HepG2 (cell line): Measurements from ENCODE around the gene ASAP2. TPM values are rescaled to one million over a fixed set of nuclear protein-coding genes. Genes with fewer than 3 reads are reported as not detected.

Experiments
- ATAC-seq: fragments of 200-7000 bp; cut with Tn5 transposase; 3 replicates; pipeline ENCODE4 v1.9.1; 2020; ENCODE audit warnings: mild to moderate bottlenecking, moderate library complexity
- BruUV-seq: library from RNA; stranded (reverse); fragments of 400-500 nt; replicated peaks from 2 replicates; lab custom pipeline; 2021; lab: Mats Ljungman, UMichigan
- CTCF ChIA-PET: fragments of 300-600 bp; formaldehyde crosslinking; extraction: SDS; loops from one replicate; lab custom pipeline; 2021; ENCODE audit warnings: low total read pairs, inconsistent platforms, low intra/inter-chr PET ratio; lab: Yijun Ruan, JAX
- POLR2A ChIA-PET: fragments of 350-600 bp; sonication (Branson Sonifier 250); formaldehyde crosslinking; loops from one replicate; lab custom pipeline; 2020; ENCODE audit warnings: antibody characterized with exemption, inconsistent platforms; lab: Yijun Ruan, JAX
- DNase-seq: peaks from one replicate; pipeline ENCODE4 v3.0.0-alpha.2; 2015; ENCODE audit warnings: low spot score
- FAIRE-seq: peaks from 3 replicates; lab custom pipeline; 2011; peaks lifted over from hg19 to GRCh38; lab: Jason Lieb, UNC
- H2AFZ ChIP-seq: one replicate; pipeline ENCODE4 v1.6.1; 2011; ENCODE audit warnings: low read length, inconsistent platforms
- H3K27ac ChIP-seq: fragments of 300-600 bp; 3 replicates; pipeline ENCODE4 v1.8.0; 2011; ENCODE audit warnings: mixed run types, mild to moderate bottlenecking, mixed read lengths, low read length, inconsistent platforms; ENCODE audit not compliant: insufficient read depth; ENCODE audit errors: extremely low read length
- H3K27me3 ChIP-seq, 2 experiments: fragments of 200-600 bp in 1 of 2; 2 replicates in 1 of 2; 3 replicates in 1 of 2; pipeline versions ENCODE4 v1.6.0 to v1.8.0; 2011; ENCODE audit warnings: low read length in 2 of 2, mild to moderate bottlenecking in 2 of 2, moderate library complexity in 2 of 2, inconsistent platforms in 1 of 2; ENCODE audit not compliant: insufficient read depth in 2 of 2, control insufficient read depth in 1 of 2
- H3K36me3 ChIP-seq, 2 experiments: fragments of 200-600 bp in 1 of 2; replicated peaks in 1 of 2; 2 replicates in 1 of 2; 3 replicates in 1 of 2; pipeline versions ENCODE4 v1.5.1 to v1.8.0; 2011; ENCODE audit warnings: low read length in 2 of 2, inconsistent platforms in 1 of 2; ENCODE audit not compliant: insufficient read depth in 2 of 2, control insufficient read depth in 1 of 2
- H3K4me1 ChIP-seq: 2 replicates; pipeline ENCODE4 v1.5.1; 2012; ENCODE audit warnings: low read length, inconsistent platforms; ENCODE audit not compliant: insufficient read depth
- H3K4me2 ChIP-seq: 2 replicates; pipeline ENCODE4 v1.6.0; 2011; ENCODE audit warnings: low read depth, low read length, inconsistent platforms
- H3K4me3 ChIP-seq, 3 experiments: fragments of 200-600 bp in 1 of 3; sonication (generic), shearing (Covaris generic) in 1 of 3; replicated peaks in 1 of 3; 2 replicates each; pipeline ENCODE4 v1.5.1; 2011 to 2016; ENCODE audit warnings: low read length in 3 of 3, inconsistent platforms in 2 of 3, low read depth in 2 of 3, mild to moderate bottlenecking in 2 of 3, control low read depth in 1 of 3, mixed read lengths in 1 of 3; ENCODE audit not compliant: insufficient read depth in 1 of 3
- H3K79me2 ChIP-seq: one replicate; pipeline ENCODE4 v1.6.1; 2011; ENCODE audit warnings: low read length, inconsistent platforms; ENCODE audit not compliant: insufficient read depth
- H3K9ac ChIP-seq: 2 replicates; pipeline ENCODE4 v1.6.0; 2011; ENCODE audit warnings: mild to moderate bottlenecking, low read depth, low read length, inconsistent platforms; ENCODE audit not compliant: insufficient read depth
- H3K9me3 ChIP-seq: 2 replicates; pipeline ENCODE4 v1.5.1; 2012; ENCODE audit warnings: mild to moderate bottlenecking, low read length
- H4K20me1 ChIP-seq: 2 replicates; pipeline ENCODE4 v1.6.0; 2011; ENCODE audit warnings: inconsistent platforms, mild to moderate bottlenecking, low read length, moderate library complexity; ENCODE audit not compliant: insufficient read depth
- E2F2 ChIP-seq: sonication (generic); formaldehyde crosslinking; IDR thresholded peaks from 2 replicates; pipeline ENCODE4 v1.4.0; 2020; ENCODE audit warnings: missing genetic modification reagents, borderline replicate concordance
- MTA1 ChIP-seq: sonication (generic); formaldehyde crosslinking; IDR thresholded peaks from 2 replicates; pipeline ENCODE4 v1.4.0; 2020; ENCODE audit warnings: missing genetic modification reagents, mild to moderate bottlenecking, borderline replicate concordance
- REXO4 ChIP-seq: sonication (generic); formaldehyde crosslinking; IDR thresholded peaks from 2 replicates; pipeline ENCODE4 v1.8.0; 2022; ENCODE audit warnings: missing genetic modification reagents, mild to moderate bottlenecking, borderline replicate concordance
- UBTF ChIP-seq: sonication (generic); formaldehyde crosslinking; IDR thresholded peaks from 2 replicates; pipeline ENCODE4 v1.4.0; 2020; ENCODE audit warnings: mild to moderate bottlenecking, missing genetic modification reagents
- ZFP36 ChIP-seq: fragments of 150-350 bp; IDR thresholded peaks from 2 replicates; pipeline ENCODE4 v1.6.1; 2018; ENCODE audit warnings: borderline replicate concordance, low read length, low read depth; ENCODE audit not compliant: partially characterized antibody
- ZFP41 ChIP-seq: sonication (generic); formaldehyde crosslinking; IDR thresholded peaks from 2 replicates; pipeline ENCODE4 v1.4.0; 2020; ENCODE audit warnings: mild to moderate bottlenecking, missing genetic modification reagents, borderline replicate concordance
- ZNF264 ChIP-seq: sonication (generic); formaldehyde crosslinking; IDR thresholded peaks from 2 replicates; pipeline ENCODE4 v1.4.0; 2020; ENCODE audit warnings: missing genetic modification reagents
- ZNF3 ChIP-seq: IDR thresholded peaks from 2 replicates; pipeline ENCODE4 v1.7.0; 2017; ENCODE audit warnings: inconsistent platforms
- ZNF510 ChIP-seq: sonication (generic); formaldehyde crosslinking; IDR thresholded peaks from 2 replicates; pipeline ENCODE4 v1.4.0; 2020; ENCODE audit warnings: low read depth, mild to moderate bottlenecking, missing genetic modification reagents
- ZNF776 ChIP-seq: sonication (generic); formaldehyde crosslinking; IDR thresholded peaks from 2 replicates; pipeline ENCODE4 v1.4.0; 2020; ENCODE audit warnings: mild to moderate bottlenecking, missing genetic modification reagents
- ZNF800 ChIP-seq: sonication (generic); formaldehyde crosslinking; IDR thresholded peaks from 2 replicates; pipeline ENCODE4 v1.4.0; 2020; ENCODE audit warnings: missing genetic modification reagents
- ZSCAN12 ChIP-seq: sonication (generic); formaldehyde crosslinking; IDR thresholded peaks from 2 replicates; pipeline ENCODE4 v1.9.0; 2021; ENCODE audit warnings: mild to moderate bottlenecking, missing genetic modification reagents
- ZSCAN31 ChIP-seq: sonication (generic); formaldehyde crosslinking; IDR thresholded peaks from 2 replicates; pipeline ENCODE4 v1.5.0; 2020; ENCODE audit warnings: low read depth, mild to moderate bottlenecking, missing genetic modification reagents
- WGBS: methylation state at CpG from one replicate; pipeline ENCODE4 v1.1.6; 2017; ENCODE audit warnings: low lambda C conversion rate; 5-methylcytosine and 5-hydroxymethylcytosine counted together
- in situ Hi-C: cut with HindIII; loops from 2 replicates; pipeline ENCODE4 v1.10.0; 2017; ENCODE audit warnings: low pct_unique_long_range_greater_than_20kb; ENCODE audit not compliant: extremely low pct_ligation_motif_present
- intact Hi-C: fragments of 100-400 bp; cut with micrococcal nuclease; formaldehyde crosslinking; loops from one replicate; pipeline ENCODE4 v1.10.0; 2022; ENCODE audit not compliant: unreplicated experiment
- polyA plus RNA-seq, 8 experiments: library from polyadenylated mRNA; depleted of rRNA in 3 of 8; stranded (reverse) in 7 of 8; unstranded in 1 of 8; fragments of >200 nt; fragmentation: Illumina TruSeq in 4 of 8; extraction: Trizol in 4 of 8; gene quantifications; 2 replicates each; pipeline versions ENCODE4 v1.2.1 to v1.2.3, GENCODE V29; 2011 to 2016; ENCODE audit warnings: low read depth in 4 of 8, missing spikeins in 1 of 8, mixed read lengths in 1 of 8; ENCODE audit not compliant: insufficient read depth in 1 of 8
- total RNA-seq, 5 experiments: library from RNA; depleted of rRNA; stranded (reverse); fragments of >200 nt; fragmentation: Illumina TruSeq; extraction: Trizol; gene quantifications; 2 replicates each; pipeline ENCODE4 v1.2.3, GENCODE V29; 2016; ENCODE audit warnings: low read depth in 1 of 5
- TF ChIP-seq, protein P1 (sequence below): sonication (generic); formaldehyde crosslinking; IDR thresholded peaks from 2 replicates; pipeline ENCODE4 v1.8.0; 2022; ENCODE audit warnings: missing genetic modification reagents, mild to moderate bottlenecking, inconsistent platforms, borderline replicate concordance

The ASAP2 gene
- total and polyA plus RNA-seq, 2 of the 13 experiments (the other 11 are each of a cell fraction or from before 2014, with no cell fraction given): 7.3 to 22.3 TPM

DNA sequence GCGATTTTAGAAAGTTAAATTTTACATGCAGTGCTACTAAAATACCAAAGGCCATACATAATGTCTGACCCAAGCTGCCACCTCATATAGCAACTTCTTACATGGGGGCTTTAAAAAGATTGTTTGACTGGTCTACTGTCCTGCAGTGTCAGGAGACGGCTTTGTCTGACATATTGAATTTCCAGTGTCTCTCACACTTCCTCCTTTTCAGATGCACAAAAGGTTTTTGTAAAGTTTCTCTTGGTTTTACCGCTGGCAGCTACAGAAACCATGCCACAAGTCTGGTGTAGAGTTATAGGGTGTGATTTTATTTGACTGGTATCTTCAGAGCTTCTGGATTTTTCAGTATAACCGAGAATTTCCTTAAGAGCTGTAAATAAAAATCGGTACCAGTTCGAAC, 1.1 kb upstream of the ASAP2 start (continued):
- TF ChIP-seq E2F2 (CRISPR knock-in tag): no peak

DNA sequence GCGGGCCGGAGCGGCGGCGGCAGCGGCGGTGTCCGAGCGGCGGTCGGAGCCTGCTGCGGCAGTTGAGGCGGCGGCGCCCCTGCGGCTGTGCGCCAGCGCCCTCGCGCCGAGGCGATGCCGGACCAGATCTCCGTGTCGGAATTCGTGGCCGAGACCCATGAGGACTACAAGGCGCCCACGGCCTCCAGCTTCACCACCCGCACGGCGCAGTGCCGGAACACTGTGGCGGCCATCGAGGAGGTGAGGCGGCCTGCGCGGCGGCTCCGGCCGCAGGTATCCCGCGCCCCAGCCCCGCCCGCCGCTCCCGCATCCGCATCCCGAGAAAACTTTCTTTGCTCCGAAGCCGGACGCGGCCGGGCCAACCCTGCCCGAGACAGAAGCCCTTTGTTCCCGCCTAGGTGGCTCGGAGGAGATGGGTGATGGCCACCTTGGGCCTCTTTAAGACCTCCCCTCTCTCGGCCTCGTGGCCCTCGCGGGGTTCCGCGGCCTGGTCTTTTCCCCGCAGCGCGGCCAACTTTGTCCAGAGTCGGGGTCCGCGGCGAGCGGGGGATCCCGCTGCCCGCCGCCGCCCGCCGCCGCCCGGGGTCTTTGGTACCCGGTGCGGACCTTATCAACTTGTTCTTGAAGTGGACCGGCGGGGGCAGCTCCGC, 504 bp downstream of the ASAP2 start:
- ChIA-PET POLR2A (interaction anchor here (0.9 to 7.9 kb wide), 5 partner anchors 23 to 130 kb away, joined by 3 to 92 read pairs (median 4); no protein-coding TSS in a partner anchor), CTCF (interaction anchor here (1.2 to 1.4 kb wide), 2 partner anchors 64 to 126 kb away, joined by 4 to 8 read pairs; no protein-coding TSS in a partner anchor)
- Histone ChIP-seq H3K79me2 (peaks cover 30% of the 10 kb centered on the region), H3K36me3 (no peaks in the 10 kb centered on the region), H3K4me1 (peaks cover 61% of the 10 kb centered on the region), H2AFZ (no peak overlapping the region), H3K27ac (no peak overlapping the region), H3K27me3 (no peaks in the 10 kb centered on the region; a peak in 1 of 5 replicates), H3K9me3 (no peaks in the 10 kb centered on the region), H3K4me3 (peak overlapping the region; percentile 87 to 96 (median 90)), H3K4me2 (peak overlapping the region; percentile 97), H4K20me1 (peaks cover 12% of the 10 kb centered on the region), H3K9ac (peak overlapping the region; percentile 72)
- ATAC-seq (peak; percentile 34), FAIRE-seq (no peak), DNase-seq (no peak)
- in situ Hi-C loops: loop anchor here (5.0 to 10.0 kb wide), 3 partner anchors 40 to 128 kb away; no protein-coding TSS in a partner anchor
- no TSS peak for BruUV-seq
- WGBS: under 1% methylated on average over 45 of the region's 84 CpGs
- intact Hi-C loops: loop anchor here (1.0 to 2.0 kb wide), 4 partner anchors 27 to 126 kb away; no protein-coding TSS in a partner anchor
- TF ChIP-seq ZNF510 (CRISPR knock-in tag) (no peak), ZNF264 (CRISPR knock-in tag) (no peak), ZSCAN12 (CRISPR knock-in tag) (no peak), ZNF800 (peak; percentile 30; the same call in 1 of the 2 replicates), ZSCAN31 (CRISPR knock-in tag) (peak; percentile 46; the same call in 1 of the 2 replicates), ZFP41 (CRISPR knock-in tag) (no peak; the same call in 1 of the 2 replicates), UBTF (CRISPR knock-in tag) (peak; percentile 52; the same call in 1 of the 2 replicates), ZNF776 (CRISPR knock-in tag) (0 out of 2 replicates have a peak, but pooled peaks have one; percentile 20), REXO4 (CRISPR knock-in tag) (no peak), ZFP36 (no peak), MTA1 (CRISPR knock-in tag) (peak; percentile 32; the same call in 1 of the 2 replicates), ZNF3 (CRISPR knock-in tag) (no peak)
- TF ChIP-seq, protein P1, sequence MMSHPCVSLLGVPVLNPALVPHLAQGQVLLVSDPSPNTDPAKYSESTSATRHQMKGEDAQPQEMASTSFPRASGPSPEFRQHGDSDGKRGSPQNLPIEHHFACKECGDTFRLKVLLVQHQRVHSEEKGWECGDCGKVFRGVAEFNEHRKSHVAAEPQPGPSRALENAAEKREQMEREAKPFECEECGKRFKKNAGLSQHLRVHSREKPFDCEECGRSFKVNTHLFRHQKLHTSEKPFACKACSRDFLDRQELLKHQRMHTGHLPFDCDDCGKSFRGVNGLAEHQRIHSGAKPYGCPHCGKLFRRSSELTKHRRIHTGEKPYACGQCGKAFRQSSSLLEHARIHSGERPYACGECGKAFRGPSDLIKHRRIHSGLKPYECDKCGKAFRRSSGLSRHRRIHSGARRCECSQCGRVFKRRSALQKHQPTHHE: 0 out of 2 replicates have a peak, but pooled peaks have one; percentile 14
